Mammary epithelial cell (primary cell): ENCODE results near the gene HBA2.
A peak's percentile ranks its signal among the peaks of the same experiment; 100 is the strongest.

Experiments used
- EZH2 ChIP-seq: IDR thresholded peaks from 2 replicates; pipeline ENCODE4 v1.6.1; 2012; ENCODE audit warnings: low read length, inconsistent platforms, borderline replicate concordance
- TF ChIP-seq, protein P1 (sequence below), 2 donors: IDR thresholded peaks in 1 of 2; conservative IDR thresholded peaks in 1 of 2; 2 replicates each; pipeline ENCODE4 v1.5.1; 2011 to 2012; ENCODE audit warnings: inconsistent platforms in 2 of 2, low read length in 2 of 2, mild to moderate bottlenecking in 2 of 2, control low read depth in 1 of 2, low read depth in 1 of 2; ENCODE audit not compliant: insufficient read depth in 1 of 2; ENCODE audit errors: extremely low read depth in 1 of 2

DNA sequence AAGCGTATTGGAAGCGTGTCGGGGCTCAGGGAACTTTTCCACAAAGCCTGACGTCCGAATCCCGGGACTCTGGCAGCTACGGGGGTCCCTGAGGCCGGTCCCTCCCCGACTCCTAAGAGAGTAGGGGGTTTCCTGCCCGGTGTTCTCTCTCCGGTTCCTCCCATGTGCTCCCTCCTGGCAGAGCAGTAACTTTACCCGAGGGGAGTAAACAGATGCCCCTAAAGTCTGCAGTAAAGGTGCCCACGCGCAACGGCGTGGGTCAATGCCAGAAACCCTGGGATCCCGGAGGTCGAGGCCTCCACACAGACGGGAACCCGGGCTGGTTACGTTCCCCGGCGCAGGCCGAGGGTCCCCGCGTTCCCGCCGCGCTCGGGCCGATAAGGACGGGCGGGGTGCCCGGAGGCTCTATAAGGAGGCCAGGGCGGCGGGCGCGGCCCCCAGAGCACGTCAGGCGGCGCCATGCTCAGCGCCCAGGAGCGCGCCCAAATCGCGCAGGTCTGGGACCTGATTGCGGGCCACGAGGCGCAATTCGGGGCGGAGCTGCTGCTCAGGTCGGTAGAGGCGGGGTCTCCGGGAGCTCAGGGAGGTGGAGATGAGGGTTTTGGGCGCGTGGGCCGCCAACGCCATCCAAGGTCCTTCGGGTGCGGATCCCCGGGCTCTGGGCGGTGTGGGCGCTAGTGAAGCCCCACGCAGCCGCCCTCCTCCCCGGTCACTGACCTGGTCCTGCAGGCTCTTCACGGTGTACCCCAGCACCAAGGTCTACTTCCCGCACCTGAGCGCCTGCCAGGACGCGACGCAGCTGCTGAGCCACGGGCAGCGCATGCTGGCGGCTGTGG, 6.9 kb upstream of the HBA2 start, which contains the start of gene HBM:
- peak; percentile 72 for TF ChIP-seq EZH2
- TF ChIP-seq, protein P1, sequence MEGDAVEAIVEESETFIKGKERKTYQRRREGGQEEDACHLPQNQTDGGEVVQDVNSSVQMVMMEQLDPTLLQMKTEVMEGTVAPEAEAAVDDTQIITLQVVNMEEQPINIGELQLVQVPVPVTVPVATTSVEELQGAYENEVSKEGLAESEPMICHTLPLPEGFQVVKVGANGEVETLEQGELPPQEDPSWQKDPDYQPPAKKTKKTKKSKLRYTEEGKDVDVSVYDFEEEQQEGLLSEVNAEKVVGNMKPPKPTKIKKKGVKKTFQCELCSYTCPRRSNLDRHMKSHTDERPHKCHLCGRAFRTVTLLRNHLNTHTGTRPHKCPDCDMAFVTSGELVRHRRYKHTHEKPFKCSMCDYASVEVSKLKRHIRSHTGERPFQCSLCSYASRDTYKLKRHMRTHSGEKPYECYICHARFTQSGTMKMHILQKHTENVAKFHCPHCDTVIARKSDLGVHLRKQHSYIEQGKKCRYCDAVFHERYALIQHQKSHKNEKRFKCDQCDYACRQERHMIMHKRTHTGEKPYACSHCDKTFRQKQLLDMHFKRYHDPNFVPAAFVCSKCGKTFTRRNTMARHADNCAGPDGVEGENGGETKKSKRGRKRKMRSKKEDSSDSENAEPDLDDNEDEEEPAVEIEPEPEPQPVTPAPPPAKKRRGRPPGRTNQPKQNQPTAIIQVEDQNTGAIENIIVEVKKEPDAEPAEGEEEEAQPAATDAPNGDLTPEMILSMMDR (conservative IDR thresholded peaks at IDR 0.05 in 1 of 2, IDR thresholded peaks at IDR 0.05 in 1 of 2; ENCODE audit: extremely low read depth in 1 of 2, insufficient read depth in 1 of 2, low read depth in 1 of 2, low read length in 2 of 2) = no peak
